H1 (cell line): Measurements from ENCODE around the gene OLFM1. TPM values are rescaled to one million over a fixed set of nuclear protein-coding genes. Genes with fewer than 3 reads are reported as not detected.

ENCODE experiments used
- CTCF ChIA-PET: fragments of 300-600 bp; sonication (Branson Sonifier 250); formaldehyde crosslinking; loops from one replicate; lab custom pipeline; 2021; ENCODE audit not compliant: partially characterized antibody; lab: Charles Lee
- POLR2A ChIA-PET: fragments of 300-600 bp; sonication (Branson Sonifier 250); formaldehyde crosslinking; loops from one replicate; lab custom pipeline; 2021; ENCODE audit warnings: inconsistent platforms; ENCODE audit not compliant: partially characterized antibody; lab: Charles Lee
- DNase-seq, 2 experiments: peaks; one replicate each; pipeline versions ENCODE4 v3.0.0 to v3.0.0-alpha.2; 2010 to 2022; ENCODE audit warnings: low spot score in 2 of 2, low read depth in 1 of 2, mixed read lengths in 1 of 2
- FAIRE-seq: peaks from 2 replicates; lab custom pipeline; 2011; peaks lifted over from hg19 to GRCh38; lab: Jason Lieb, UNC
- H2AFZ ChIP-seq: 2 replicates; pipeline ENCODE4 v1.8.1; 2012; ENCODE audit warnings: low read length, inconsistent platforms
- H2AK5ac ChIP-seq: 2 replicates; pipeline ENCODE4 v1.6.1; 2013; ENCODE audit warnings: low read depth, low read length
- H2BK120ac ChIP-seq: replicated peaks from 2 replicates; pipeline ENCODE3; 2013; ENCODE audit warnings: low read depth, low read length, inconsistent platforms
- H2BK12ac ChIP-seq: 2 replicates; pipeline ENCODE4 v1.6.1; 2013; ENCODE audit warnings: low read depth, low read length
- H2BK15ac ChIP-seq: 2 replicates; pipeline ENCODE4 v1.6.1; 2013; ENCODE audit warnings: low read length
- H2BK20ac ChIP-seq: 2 replicates; pipeline ENCODE4 v1.6.1; 2013; ENCODE audit warnings: low read length
- H2BK5ac ChIP-seq: 2 replicates; pipeline ENCODE4 v1.6.1; 2013; ENCODE audit warnings: low read depth, low read length
- H3K14ac ChIP-seq: 2 replicates; pipeline ENCODE4 v1.6.1; 2013; ENCODE audit warnings: inconsistent platforms; ENCODE audit not compliant: insufficient read length
- H3K18ac ChIP-seq: 2 replicates; pipeline ENCODE4 v1.6.1; 2013; ENCODE audit warnings: low read length; ENCODE audit errors: extremely low read depth
- H3K23ac ChIP-seq: 2 replicates; pipeline ENCODE4 v1.6.1; 2013; ENCODE audit warnings: inconsistent platforms; ENCODE audit not compliant: insufficient read length
- H3K23me2 ChIP-seq: 2 replicates; pipeline ENCODE4 v1.6.1; 2013; ENCODE audit warnings: low read depth, low read length
- H3K27ac ChIP-seq: 2 replicates; pipeline ENCODE4 v1.6.1; 2011; ENCODE audit warnings: low read depth, low read length, inconsistent platforms
- H3K27me3 ChIP-seq, 4 experiments: replicated peaks in 1 of 4; 1 replicate in 1 of 4; 2 replicates in 3 of 4; pipeline versions ENCODE4 v1.6.1 to v1.8.1; 2011 to 2013; ENCODE audit warnings: low read length in 3 of 4, mild to moderate bottlenecking in 3 of 4, inconsistent platforms in 2 of 4, mixed read lengths in 2 of 4, moderate library complexity in 1 of 4; ENCODE audit not compliant: control insufficient read depth in 3 of 4, insufficient read depth in 3 of 4; ENCODE audit errors: extremely low read depth in 1 of 4
- H3K36me3 ChIP-seq, 4 experiments: 2 replicates each; pipeline versions ENCODE4 v1.6.1 to v1.8.1; 2011 to 2013; ENCODE audit warnings: mild to moderate bottlenecking in 4 of 4, low read length in 3 of 4, moderate library complexity in 2 of 4, control low read depth in 1 of 4, inconsistent platforms in 1 of 4; ENCODE audit not compliant: insufficient read depth in 4 of 4, control insufficient read depth in 2 of 4
- H3K4ac ChIP-seq: replicated peaks from 2 replicates; pipeline ENCODE3; 2013; ENCODE audit warnings: low read length, low read depth, mixed read lengths, inconsistent platforms; ENCODE audit not compliant: insufficient read length
- H3K4me1 ChIP-seq, 4 experiments: replicated peaks in 1 of 4; 1 replicate in 1 of 4; 2 replicates in 3 of 4; pipeline versions ENCODE4 v1.6.1 to v1.8.1; 2011 to 2013; ENCODE audit warnings: low read length in 3 of 4, inconsistent platforms in 2 of 4, mixed read lengths in 1 of 4; ENCODE audit not compliant: insufficient read depth in 4 of 4, control insufficient read depth in 3 of 4
- H3K4me2 ChIP-seq, 2 experiments: 2 replicates each; pipeline versions ENCODE4 v1.6.1 to v1.8.1; 2011 to 2013; ENCODE audit warnings: low read depth in 2 of 2, low read length in 2 of 2, control low read depth in 1 of 2, inconsistent platforms in 1 of 2, mild to moderate bottlenecking in 1 of 2; ENCODE audit not compliant: insufficient read depth in 1 of 2
- H3K4me3 ChIP-seq, 4 experiments: fragments of 200-600, 300-600 bp in 1 of 4; sonication (generic), shearing (Covaris generic), sonication (Bioruptor Twin) in 1 of 4; 2 replicates each; pipeline versions ENCODE4 v1.5.1 to v1.8.1; 2011 to 2016; ENCODE audit warnings: low read length in 4 of 4, low read depth in 3 of 4, control low read depth in 2 of 4, inconsistent platforms in 2 of 4, mild to moderate bottlenecking in 2 of 4, mixed read lengths in 1 of 4, moderate library complexity in 1 of 4; ENCODE audit not compliant: insufficient read depth in 2 of 4; ENCODE audit errors: extremely low read depth in 1 of 4
- H3K56ac ChIP-seq: replicated peaks from 2 replicates; pipeline ENCODE3; 2013; ENCODE audit warnings: low read depth, mild to moderate bottlenecking, mixed read lengths, low read length, inconsistent platforms; ENCODE audit not compliant: insufficient read length
- H3K79me1 ChIP-seq: 2 replicates; pipeline ENCODE4 v1.6.1; 2013; ENCODE audit warnings: low read depth, low read length, control low read depth
- H3K79me2 ChIP-seq, 2 experiments: 2 replicates each; pipeline versions ENCODE4 v1.6.1 to v1.8.1; 2012 to 2013; ENCODE audit warnings: low read length in 2 of 2, mild to moderate bottlenecking in 2 of 2, inconsistent platforms in 1 of 2; ENCODE audit not compliant: insufficient read depth in 2 of 2, control insufficient read depth in 1 of 2
- H3K9ac ChIP-seq, 4 experiments: replicated peaks in 1 of 4; 1 replicate in 1 of 4; 2 replicates in 3 of 4; pipeline versions ENCODE4 v1.6.1 to v1.8.1; 2011 to 2013; ENCODE audit warnings: low read depth in 3 of 4, low read length in 3 of 4, control low read depth in 2 of 4, mild to moderate bottlenecking in 2 of 4, moderate library complexity in 2 of 4, inconsistent platforms in 1 of 4; ENCODE audit errors: extremely low read depth in 1 of 4
- H3K9me3 ChIP-seq, 2 experiments: 2 replicates each; pipeline versions ENCODE4 v1.6.1 to v1.8.1; 2012 to 2013; ENCODE audit warnings: mild to moderate bottlenecking in 2 of 2, moderate library complexity in 2 of 2, control low read depth in 1 of 2, inconsistent platforms in 1 of 2, low read depth in 1 of 2, low read length in 1 of 2, mixed read lengths in 1 of 2; ENCODE audit not compliant: insufficient read depth in 2 of 2
- H4K20me1 ChIP-seq, 2 experiments: replicated peaks in 1 of 2; 2 replicates each; pipeline versions ENCODE3 to v1.8.1; 2011 to 2013; ENCODE audit warnings: inconsistent platforms in 2 of 2, low read length in 2 of 2, mild to moderate bottlenecking in 1 of 2; ENCODE audit not compliant: insufficient read depth in 2 of 2, control insufficient read depth in 1 of 2
- H4K5ac ChIP-seq: 2 replicates; pipeline ENCODE4 v1.6.1; 2013; ENCODE audit warnings: low read length, low read depth, mixed read lengths, inconsistent platforms; ENCODE audit not compliant: insufficient read length
- H4K8ac ChIP-seq: 2 replicates; pipeline ENCODE4 v1.8.0; 2013; ENCODE audit warnings: mild to moderate bottlenecking, moderate library complexity, low read length, inconsistent platforms; ENCODE audit not compliant: insufficient read depth; ENCODE audit errors: extremely low read depth
- H4K91ac ChIP-seq: replicated peaks from 2 replicates; pipeline ENCODE3; 2013; ENCODE audit warnings: low read length, mixed read lengths, inconsistent platforms; ENCODE audit not compliant: insufficient read length
- HDAC6 ChIP-seq: IDR thresholded peaks from one replicate; pipeline ENCODE4 v1.7.1; 2012; ENCODE audit warnings: low read depth, mild to moderate bottlenecking, inconsistent platforms, low read length, moderate library complexity
- KDM1A ChIP-seq: fragments of 200-600, 300-600 bp; sonication (generic); IDR thresholded peaks from 2 replicates; pipeline ENCODE4 v1.7.1; 2016; ENCODE audit warnings: mild to moderate bottlenecking, low read length, borderline replicate concordance
- WGBS, 2 experiments: shearing (Covaris generic) in 1 of 2; methylation state at CpG; one replicate each; pipeline versions ENCODE4 v1.1.6 to v1.1.7; 2013 to 2015; ENCODE audit warnings: low lambda C conversion rate in 2 of 2, mixed read lengths in 2 of 2, inconsistent platforms in 1 of 2, low coverage in 1 of 2, missing lambda C conversion rate in 1 of 2; ENCODE audit not compliant: insufficient replicate concordance in 2 of 2, insufficient coverage in 1 of 2, insufficient read length in 1 of 2; ENCODE audit errors: extremely low coverage in 1 of 2, missing lambda C conversion rate in 1 of 2; 5-methylcytosine and 5-hydroxymethylcytosine counted together
- polyA plus RNA-seq, 7 experiments: library from polyadenylated mRNA; depleted of rRNA in 3 of 7; stranded (reverse) in 5 of 7; unstranded in 2 of 7; fragments of >200 nt in 5 of 7; fragments of 200-250 nt in 2 of 7; gene quantifications; 1 replicate in 5 of 7; 2 replicates in 1 of 7; 4 replicates in 1 of 7; pipeline versions ENCODE4 v1.2.1 to v1.2.3, GENCODE V29; 2011 to 2013; ENCODE audit warnings: missing spikeins in 2 of 7, mixed read lengths in 2 of 7
- total RNA-seq: library from RNA; stranded (reverse); fragmentation: NEBNext Ultra II Directional; extraction: Animal tissue kit (Norgen Biotek cat#: 25700); gene quantifications from 2 replicates; pipeline ENCODE4 v1.2.1, GENCODE V29; 2021

OLFM1 gene
- total and polyA plus RNA-seq, 2 of the 8 experiments (the other 6 are each of a cell fraction or from before 2014, with no cell fraction given) = 53.0 to 53.4 TPM

DNA sequence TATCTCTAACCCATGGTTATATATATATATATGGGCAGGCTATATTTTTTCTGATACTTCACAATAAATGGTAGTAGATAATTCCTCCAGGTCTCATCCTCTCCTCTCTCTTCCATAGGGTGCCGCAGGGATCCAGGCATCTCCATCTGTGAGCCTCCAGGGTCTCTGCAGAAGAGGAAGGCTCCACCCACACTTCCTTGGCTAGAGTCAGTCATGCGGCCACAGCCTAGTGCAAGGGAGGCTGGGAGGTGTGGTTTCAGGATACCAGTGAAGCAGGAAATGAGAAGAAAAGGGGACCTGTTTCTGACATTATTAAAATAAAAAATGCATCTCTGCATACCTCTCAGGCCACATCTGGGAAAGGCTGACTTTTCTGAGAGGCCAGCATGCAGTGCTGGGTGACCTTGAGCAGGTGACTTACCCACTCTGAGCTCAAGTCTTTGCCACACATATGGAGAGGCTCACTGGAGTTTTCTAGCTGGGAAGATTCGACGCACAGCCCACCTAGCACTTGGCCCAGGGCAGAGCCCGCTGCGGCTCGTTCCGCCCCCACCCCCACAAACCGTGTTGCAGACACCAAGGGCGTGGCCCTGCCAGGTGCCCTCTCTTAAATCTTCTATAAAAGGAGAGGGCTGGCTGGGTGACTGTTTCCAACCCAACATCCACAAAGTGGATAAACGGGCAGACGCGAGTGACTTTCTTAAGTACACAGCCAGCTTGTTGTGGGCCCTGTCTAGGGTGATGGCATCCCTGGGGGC, 47.9 kb downstream of the OLFM1 start:
- H3K4ac ChIP-seq = no peak overlapping the region
- H3K14ac ChIP-seq = no peak overlapping the region
- WGBS, 2 experiments = 92% methylated on average over 13 of the region's 13 CpGs; no CpG with 5 or more reads in 1 of the 2 experiments
- H4K20me1 ChIP-seq = no peaks in the 10 kb centered on the region
- no peak overlapping the region for H2AFZ ChIP-seq
- DNase-seq (no peak), FAIRE-seq (no peak)
- POLR2A ChIA-PET = no interaction called here
- H3K18ac ChIP-seq = no peak overlapping the region
- H3K23ac ChIP-seq = no peak overlapping the region
- peaks cover 2 to 15% (median 5%) of the 10 kb centered on the region in 4 experiments for H3K4me1 ChIP-seq
- no peak overlapping the region for H2AK5ac ChIP-seq
- H3K36me3 ChIP-seq = no peaks in the 10 kb centered on the region
- H3K27me3 ChIP-seq = peaks cover 0 to 4% (median 0%) of the 10 kb centered on the region in 4 experiments; a peak in 3 of 7 replicates
- peaks cover 11 to 20% of the 10 kb centered on the region in 2 experiments for H3K9me3 ChIP-seq
- CTCF ChIA-PET = interaction anchor here (1.7 to 3.2 kb wide), 2 partner anchors 17 to 48 kb away, joined by 3 to 13 read pairs; no protein-coding TSS in a partner anchor
- H3K4me3 ChIP-seq = no peak overlapping the region
- H3K79me2 ChIP-seq = no peaks in the 10 kb centered on the region
- H2BK12ac ChIP-seq = no peak overlapping the region
- H4K5ac ChIP-seq = no peak overlapping the region
- no peak overlapping the region for H3K27ac ChIP-seq
- no peak overlapping the region for H2BK120ac ChIP-seq
- H3K23me2 ChIP-seq = no peaks in the 10 kb centered on the region
- H3K9ac ChIP-seq = no peak overlapping the region
- H4K8ac ChIP-seq = no peak overlapping the region
- no peaks in the 10 kb centered on the region for H3K79me1 ChIP-seq
- H3K56ac ChIP-seq = no peak overlapping the region
- no peak overlapping the region for H3K4me2 ChIP-seq
- no peak overlapping the region for H4K91ac ChIP-seq
- TF ChIP-seq KDM1A (0 out of 2 replicates have a peak, but pooled peaks have one; percentile 23), HDAC6 (no peak)
- H2BK5ac ChIP-seq = no peak overlapping the region
- 0 out of 2 replicates have a peak overlapping the region, but pooled peaks have one; percentile 48 for H2BK20ac ChIP-seq
- no peak overlapping the region for H2BK15ac ChIP-seq
